Measurements from ENCODE around the gene VPS13D.

Gene VPS13D

DNA sequence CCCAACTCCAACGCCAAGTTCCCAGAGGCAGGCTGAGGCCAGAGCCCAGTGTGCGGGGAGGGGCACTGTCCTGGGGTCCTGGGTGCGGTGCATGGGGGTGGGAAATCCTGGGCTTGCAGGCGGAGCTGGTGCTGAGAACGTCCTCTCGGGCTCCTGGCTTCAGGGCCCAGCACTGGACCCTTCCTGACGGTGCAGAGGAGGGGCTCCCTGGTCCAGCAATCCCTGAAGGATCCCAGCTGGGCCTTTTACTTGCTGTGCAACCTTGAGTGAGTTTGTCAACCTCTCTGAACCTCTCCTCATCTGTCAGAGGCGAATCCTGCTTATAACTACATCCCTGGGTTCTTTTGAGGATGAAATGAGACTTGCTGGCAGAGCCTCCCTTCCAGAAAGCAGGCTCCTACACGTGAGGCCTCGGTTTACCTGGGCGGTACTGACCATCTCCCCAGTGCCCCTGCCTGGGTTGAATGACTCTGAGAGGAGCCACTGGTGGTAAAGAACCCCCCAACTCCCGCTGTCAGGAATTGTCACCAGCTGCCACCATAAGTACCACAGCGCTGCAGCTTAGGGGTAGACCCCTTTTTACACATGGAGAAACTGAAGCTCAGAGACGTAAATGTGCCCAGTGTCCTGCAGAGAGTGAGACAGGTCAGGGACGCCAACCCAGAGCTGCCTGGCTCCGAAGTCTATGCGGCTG lies 310.9 kb downstream of the VPS13D start:
- in situ Hi-C loops (cut with HindIII; ENCODE audit: low pct_ligation_motif_present, low pct_unique_long_range_greater_than_20kb, low sequenced_read_pairs): no loop called here
- DNase-seq: no peak

DNA sequence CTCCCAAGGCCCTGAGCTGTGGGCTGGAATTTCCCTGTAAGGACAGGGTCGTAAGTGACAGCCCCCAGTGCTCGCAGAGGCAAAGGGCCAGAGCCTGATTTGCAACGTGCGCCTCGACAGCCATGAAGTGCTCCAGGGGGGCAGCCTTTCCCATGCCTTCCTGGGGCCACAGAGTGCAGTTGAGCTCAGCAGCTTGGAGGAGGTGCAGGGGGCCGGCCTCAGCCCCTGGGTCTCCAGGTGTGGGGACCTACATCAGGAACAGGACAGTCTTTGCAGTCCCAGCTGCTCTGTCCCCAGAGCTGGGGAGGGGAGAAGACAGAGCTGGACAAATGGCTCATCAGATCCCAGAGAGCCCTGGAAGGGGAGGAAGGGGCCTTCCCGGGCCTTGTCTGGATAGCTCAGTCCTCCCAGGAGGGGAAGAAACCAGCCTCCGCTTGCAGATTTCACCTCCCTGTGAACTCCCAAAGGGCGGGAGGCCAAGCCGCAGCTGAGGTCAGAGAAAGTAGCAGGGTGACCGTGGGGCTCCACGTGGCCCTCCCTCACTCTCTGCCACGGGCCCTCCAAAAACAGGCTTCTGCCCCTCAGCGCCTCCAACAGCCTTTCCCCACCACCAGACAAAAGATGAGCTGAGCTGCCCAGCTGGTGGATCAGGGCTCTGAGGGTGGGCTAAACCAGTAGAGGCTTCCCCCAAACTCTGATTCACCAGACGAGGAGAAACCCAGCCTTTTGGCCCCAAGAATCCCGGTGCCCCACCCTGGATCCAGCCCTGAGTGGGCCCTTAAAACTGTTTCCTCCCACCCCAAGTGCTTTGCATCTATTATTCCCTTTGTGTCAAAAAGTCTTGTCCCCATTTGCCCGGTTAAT lies 311.7 kb downstream of the VPS13D start:
- DNase-seq: no peak
- in situ Hi-C loops (cut with HindIII; ENCODE audit: low pct_ligation_motif_present, low pct_unique_long_range_greater_than_20kb, low sequenced_read_pairs): no loop called here

DNA sequence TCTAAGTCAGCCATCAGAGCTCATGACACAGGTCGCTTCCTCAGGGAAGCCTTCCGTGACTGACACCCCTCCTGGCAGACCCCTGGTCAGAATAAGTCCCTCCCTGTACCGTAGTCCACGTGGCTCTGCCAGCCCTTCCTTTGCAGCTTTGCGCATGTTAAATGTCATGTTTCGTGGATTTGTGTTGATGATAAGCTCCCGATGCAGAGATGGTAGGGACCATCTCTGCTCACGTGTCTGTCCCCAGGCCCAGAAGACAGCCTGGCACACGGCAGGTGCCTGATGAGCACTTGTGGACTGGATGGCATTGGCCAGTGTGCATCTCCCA lies 312.3 kb downstream of the VPS13D start:
- no peak for DNase-seq
- in situ Hi-C loops (cut with HindIII; ENCODE audit: low pct_ligation_motif_present, low pct_unique_long_range_greater_than_20kb, low sequenced_read_pairs): no loop called here

DNA sequence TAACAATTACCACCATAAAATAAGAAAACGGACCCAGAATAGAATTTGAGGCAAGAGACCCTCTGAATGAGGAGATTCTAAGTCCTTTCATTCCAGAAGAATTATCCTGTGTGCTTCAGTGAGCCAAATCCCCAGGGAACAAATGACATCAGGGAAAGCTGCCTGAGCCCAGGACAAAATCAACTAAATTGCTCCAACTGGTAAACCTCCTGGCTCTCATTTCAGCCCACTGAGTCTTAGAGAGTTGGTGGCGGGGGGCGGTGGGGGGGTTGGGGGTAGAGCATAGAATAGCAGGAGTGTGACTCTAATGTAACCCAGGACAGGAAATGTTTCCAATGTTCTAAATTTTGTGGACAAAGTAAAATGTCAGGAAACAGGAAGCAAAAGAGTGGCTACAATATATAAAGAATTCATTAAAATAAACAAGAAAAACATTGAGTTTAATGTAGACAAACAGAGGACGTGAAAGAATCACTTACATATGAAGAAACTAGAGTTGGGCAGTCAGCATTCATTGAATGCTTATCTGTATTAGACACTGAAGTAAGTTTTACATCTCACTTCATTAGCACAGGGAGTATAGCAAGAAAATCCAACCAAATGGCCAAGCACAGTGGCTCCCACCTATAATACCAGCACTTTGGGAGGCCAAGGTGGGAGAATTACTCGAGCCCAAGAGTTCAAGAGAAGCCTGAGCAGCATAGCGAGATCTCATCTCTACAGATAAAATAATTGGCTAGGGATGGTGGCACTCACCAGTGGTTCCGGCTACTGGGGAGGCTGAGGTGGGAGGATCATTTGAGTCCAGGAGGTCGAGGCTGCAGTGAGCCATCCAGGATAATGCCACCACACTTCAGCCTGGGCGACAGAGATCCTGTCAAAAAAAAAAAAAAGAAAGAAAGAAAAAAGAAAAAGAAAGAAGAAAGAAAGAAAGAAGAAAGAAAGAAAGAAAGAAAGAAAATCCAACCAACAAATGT lies 313.1 kb downstream of the VPS13D start:
- DNase-seq: no peak
- in situ Hi-C loops (cut with HindIII; ENCODE audit: low pct_ligation_motif_present, low pct_unique_long_range_greater_than_20kb, low sequenced_read_pairs): no loop called here

DNA sequence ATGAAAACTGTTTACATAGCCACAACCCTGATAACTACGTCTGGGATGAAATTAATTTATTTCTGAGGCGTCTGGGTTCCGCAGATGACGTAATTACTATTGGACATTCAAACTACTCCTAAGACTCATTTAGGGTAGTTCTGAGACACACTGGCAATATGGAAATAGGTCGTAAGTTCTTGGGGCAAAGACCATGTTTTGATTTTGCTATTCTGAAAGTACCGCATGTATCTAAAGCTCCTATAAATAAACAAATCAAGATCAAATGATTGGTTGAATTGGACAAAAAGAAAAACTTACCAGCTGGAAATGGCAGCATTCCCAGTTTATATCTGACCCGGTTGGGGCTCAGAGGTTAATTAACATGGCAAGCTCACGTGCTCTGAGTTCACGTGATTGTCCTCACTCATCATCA lies 313.9 kb downstream of the VPS13D start:
- in situ Hi-C loops (cut with HindIII; ENCODE audit: low pct_ligation_motif_present, low pct_unique_long_range_greater_than_20kb, low sequenced_read_pairs): no loop called here

DNA sequence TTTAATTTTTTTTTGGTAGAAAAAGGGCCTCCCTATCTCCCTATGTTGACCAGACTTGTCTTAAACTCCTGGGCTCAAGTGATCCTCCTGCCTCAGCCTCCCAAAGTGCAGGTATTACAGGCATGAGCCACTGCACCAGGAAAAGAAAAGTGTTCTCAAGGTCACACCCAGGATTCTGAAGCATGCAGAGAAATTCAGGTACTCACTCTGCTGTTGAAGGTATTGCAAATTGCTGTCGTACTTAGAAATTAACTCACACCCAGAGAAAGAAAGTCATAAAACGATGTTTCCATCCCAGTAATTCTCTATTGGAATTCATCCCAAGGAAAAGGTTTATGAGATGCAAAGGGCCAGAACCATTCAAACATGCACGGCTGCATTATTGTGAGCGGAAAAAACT lies 314.5 kb downstream of the VPS13D start:
- DNase-seq: no peak
- in situ Hi-C loops (cut with HindIII; ENCODE audit: low pct_ligation_motif_present, low pct_unique_long_range_greater_than_20kb, low sequenced_read_pairs): no loop called here

More for the DNA sequence above, 313.9 kb downstream of the VPS13D start:
- no peak for DNase-seq

DNA sequence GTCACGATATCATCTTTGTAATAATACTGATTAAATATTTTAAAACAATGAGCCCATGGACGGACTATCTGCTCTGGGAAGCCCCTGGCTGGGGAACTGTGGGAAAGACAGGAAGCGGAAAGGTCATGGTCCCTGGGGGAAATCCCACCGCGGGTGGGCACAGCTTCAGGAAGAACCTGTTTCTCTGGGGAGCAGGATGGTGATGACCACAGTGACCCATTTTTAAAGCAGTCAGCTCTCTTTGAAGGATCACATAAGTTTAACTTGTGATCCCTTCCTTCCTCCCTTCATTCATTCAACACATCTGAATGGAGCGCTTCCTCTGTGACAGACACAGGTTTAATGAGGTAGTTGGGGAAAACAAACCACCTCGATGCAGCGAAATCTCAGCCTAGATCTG lies 315.2 kb downstream of the VPS13D start:
- in situ Hi-C loops (cut with HindIII; ENCODE audit: low pct_ligation_motif_present, low pct_unique_long_range_greater_than_20kb, low sequenced_read_pairs): no loop called here
- no peak for DNase-seq

DNA sequence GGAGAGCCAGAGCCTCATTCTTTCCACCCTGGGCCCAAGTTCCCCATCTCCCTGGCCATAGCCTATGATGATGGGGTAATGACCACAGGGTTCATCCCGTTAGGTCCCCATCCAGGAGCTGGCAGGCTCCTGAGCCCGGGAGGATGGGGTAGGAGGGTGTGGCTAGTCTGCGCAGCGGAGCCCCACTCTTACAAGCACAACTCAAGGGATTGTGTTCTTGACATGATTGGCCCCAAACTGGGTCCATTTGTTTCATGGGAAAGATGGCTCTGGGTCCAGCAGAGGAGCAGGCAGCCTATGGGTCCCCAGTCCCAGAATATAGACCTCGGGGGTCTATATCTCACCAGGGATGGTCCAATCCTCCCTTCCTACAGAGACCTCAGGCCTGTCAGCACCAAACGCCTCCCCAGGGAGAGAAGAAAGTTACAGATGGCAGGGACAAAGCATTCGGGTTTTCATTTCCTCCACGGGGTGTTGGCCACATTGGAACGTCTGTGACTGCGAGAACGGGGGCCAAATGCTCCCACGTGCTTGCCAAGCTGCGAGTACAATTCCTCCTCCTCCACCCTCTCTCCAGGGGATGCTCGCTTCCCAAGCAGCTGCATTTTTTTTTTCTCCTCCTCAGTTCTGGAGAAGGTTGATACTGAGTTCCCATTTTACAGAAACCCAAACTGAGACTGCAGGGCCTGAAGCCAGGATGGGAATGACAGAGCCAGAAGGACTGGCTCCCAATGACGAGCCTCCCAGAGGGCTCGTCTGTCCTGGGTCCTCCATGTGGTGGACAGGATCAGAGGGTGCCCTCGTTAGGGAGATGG lies 317.1 kb downstream of the VPS13D start:
- in situ Hi-C loops (cut with HindIII; ENCODE audit: low pct_ligation_motif_present, low pct_unique_long_range_greater_than_20kb, low sequenced_read_pairs): no loop called here

DNA sequence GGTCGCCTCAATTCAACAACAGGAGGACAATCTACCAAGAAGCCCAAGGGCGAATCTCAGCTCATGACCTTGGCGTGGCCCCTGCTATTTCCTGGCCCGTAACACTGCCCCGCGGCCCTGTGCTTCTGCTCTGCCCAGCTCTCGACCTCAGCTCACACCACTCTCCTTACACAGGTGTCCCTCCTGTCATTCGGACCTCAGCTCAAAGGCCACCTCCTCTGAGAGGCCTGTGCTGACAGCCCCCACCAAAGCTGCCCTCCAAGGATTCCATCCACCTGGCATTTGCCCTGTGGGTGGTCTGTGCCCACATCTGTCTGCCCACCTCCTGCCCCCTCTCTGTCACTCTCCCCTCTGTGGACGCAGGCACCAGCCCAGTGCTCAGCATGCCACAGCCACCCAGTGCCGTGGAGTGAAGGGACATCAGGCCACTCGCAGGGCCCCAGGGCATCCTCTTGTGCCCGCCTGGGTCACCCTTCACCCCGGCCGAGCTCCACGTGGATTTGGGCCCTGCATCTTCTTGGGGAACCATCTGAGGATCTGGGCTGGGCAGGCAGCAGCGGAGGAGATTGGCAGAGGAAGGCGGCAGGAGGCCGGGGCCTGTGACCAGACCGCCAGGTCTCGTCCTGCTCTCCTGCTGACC lies 317.9 kb downstream of the VPS13D start:
- in situ Hi-C loops (cut with HindIII; ENCODE audit: low pct_ligation_motif_present, low pct_unique_long_range_greater_than_20kb, low sequenced_read_pairs): no loop called here

More for the DNA sequence above, 317.1 kb downstream of the VPS13D start:
- DNase-seq: no peak

DNA sequence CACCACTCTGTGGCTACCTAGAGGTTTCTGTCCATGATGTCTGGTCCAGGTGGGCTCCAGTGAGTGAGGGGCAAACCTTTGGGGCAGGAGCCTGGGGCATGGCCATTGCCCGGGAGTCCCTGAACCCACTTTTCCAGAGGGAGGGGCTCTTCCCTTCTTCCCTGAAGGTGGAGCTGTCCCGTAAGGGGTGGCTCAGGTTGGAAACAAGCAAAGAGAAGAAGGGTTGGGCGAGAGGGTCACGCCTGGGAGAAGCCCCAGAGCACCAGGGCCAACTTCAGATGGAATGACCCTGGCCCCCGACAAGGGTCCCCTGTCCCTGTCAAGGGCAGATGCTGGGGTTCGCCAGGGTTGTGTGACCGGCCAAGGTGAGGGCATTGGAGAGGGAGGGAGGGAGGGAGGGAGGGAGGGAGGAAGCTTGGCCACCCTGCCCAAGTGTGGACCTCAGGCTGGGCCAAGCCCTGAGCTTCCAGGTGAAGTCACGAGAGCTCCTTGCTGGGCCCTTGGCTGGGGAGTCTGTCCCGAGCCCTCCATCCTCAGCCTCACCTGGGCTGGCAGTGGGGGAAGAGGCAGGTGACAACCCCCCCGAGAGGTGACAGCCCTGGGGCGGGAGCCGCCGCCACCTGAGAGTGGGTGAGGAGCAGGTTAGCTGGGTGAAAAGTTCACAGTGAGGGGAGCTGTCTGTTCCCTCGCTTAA lies 318.6 kb downstream of the VPS13D start:
- in situ Hi-C loops (cut with HindIII; ENCODE audit: low pct_ligation_motif_present, low pct_unique_long_range_greater_than_20kb, low sequenced_read_pairs): no loop called here
- DNase-seq: no peak

More for the DNA sequence above, 317.9 kb downstream of the VPS13D start:
- no peak for DNase-seq

DNA sequence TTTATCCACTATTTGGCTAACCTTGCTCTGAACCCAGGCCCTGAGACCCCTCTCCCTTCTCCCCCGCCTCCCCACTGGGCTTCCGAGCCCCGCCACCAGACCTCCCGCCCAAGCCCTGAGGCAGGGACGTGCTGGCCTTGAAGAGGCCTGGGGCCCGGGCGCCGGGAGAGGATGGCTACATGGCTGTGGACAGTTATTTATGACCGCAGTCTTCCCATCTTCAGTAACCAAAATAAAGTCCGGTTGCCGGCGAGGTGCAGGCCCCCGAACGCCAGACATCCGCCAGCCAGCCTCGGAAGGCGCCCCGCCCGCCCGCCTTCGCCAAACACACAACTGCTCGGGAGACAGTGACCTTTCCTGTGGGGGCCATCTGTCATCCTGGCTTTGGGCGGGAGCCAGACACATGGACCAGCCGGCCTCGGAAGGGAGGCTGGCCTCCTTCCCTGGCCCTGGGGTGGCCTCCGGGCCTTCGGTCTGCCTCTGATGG lies 319.2 kb downstream of the VPS13D start:
- in situ Hi-C loops (cut with HindIII; ENCODE audit: low pct_ligation_motif_present, low pct_unique_long_range_greater_than_20kb, low sequenced_read_pairs): no loop called here
- DNase-seq: no peak

DNA sequence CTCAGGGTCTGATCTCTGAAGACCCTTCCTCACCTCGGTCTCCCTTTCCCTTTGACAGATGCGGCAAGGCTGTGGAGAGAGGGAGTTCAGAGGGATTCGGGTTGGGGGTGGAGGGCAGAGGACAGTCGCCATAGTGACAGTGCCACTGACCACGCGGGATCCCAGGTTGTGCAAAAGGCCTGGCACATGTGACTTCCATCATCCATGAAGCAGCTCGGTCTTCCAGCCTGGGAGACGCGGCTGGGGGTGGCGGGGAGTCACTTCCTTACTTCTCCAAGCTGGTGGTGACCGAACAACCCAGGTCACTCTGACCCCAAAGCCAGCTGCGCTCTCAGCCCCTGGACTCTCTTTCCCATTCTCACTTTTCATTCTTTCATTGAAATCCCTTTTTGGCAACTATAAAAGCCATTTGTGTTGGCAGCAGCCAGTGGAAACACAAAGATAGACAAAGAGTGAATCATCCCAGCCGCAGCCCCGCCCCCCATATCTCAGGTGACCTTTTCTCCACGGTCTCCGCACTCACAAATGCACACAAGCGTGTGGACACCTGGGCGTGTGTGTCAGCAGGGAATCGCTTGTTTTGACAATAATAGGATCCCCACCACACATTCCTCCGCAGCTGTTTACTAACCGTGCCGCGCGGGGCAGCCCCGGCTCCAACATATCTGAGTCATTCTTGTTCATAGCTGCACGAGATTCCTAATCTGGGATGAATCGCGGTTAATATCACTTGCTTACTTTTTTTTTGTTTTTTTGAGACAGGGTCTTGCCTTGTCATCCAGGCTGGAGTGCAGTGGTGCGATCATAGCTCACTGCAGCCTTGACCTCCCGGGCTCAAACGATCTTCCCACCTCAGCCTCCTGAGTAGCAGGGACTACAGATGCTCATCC lies 319.9 kb downstream of the VPS13D start:
- peak; percentile 87 for DNase-seq
- in situ Hi-C loops (cut with HindIII; ENCODE audit: low pct_ligation_motif_present, low pct_unique_long_range_greater_than_20kb, low sequenced_read_pairs): no loop called here

DNA sequence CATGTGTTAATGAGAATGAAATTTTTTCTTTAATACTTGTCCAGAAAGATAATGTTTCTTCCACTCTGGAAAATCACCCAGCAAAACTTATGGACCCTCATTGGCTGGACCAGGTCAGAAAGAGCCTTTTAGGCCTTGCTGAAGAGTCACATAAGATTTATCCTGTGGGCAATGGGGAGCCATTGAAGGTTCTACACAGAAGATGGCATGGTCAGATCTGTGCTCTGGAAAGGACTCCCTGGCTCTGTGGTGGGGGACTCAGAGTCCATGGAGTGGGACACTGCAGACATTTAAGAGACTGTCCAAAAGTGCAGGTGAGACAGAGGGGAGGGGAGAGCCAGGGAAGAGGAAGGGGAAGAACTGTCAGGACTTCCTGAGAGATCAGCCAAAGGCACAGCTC lies 321.8 kb downstream of the VPS13D start:
- in situ Hi-C loops (cut with HindIII; ENCODE audit: low pct_ligation_motif_present, low pct_unique_long_range_greater_than_20kb, low sequenced_read_pairs): no loop called here
- DNase-seq: no peak

DNA sequence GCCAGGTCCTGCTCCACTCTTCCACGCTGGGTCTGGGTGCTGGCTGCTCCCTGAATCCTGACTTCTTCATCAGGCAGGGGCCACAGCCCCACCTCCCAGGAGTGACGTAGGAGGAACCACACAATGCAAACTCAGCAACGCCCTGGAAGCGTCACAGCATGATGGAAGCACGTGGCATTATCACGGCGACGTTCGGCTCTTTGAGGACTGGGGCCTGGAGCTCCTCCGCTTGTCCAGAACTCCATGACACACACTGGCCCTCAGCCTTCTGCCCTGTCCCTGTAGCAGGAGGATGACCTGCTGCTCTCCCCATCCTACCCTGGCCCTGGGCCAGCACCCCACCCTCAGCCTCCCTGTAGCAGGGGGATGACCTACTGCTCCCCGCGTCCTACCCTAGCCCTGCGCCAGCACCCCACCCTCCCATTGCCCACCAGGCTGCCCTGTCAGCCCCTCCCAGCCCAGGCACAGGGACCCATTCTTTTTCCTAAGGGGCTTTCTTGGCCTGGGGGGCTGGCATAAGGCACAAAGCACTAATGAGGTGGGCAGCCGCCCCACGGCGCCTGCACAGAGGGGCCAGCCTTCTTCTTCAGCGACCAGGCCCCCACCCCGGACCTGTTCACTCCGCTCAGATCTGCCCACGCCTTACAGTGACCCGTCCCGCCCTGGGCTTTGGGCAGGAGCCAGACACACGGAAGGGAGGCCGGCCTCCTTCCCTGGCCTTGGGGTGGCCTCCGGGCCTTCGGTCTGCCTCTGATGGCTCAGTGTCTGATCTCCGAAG lies 322.5 kb downstream of the VPS13D start:
- no peak for DNase-seq
- in situ Hi-C loops (cut with HindIII; ENCODE audit: low pct_ligation_motif_present, low pct_unique_long_range_greater_than_20kb, low sequenced_read_pairs): no loop called here
